ENCODE measurements around the gene THRAP3. TPM values are rescaled to one million over a fixed set of nuclear protein-coding genes. Genes with fewer than 3 reads are reported as not detected.
"Not testable (repeated sequence)": the region's sequence is repeated elsewhere in the genome, so short reads cannot be mapped to it uniquely, and the experiment has no call there.

The THRAP3 gene
- total RNA-seq, 1 donor from 2014 or later, result 81.1 TPM

DNA sequence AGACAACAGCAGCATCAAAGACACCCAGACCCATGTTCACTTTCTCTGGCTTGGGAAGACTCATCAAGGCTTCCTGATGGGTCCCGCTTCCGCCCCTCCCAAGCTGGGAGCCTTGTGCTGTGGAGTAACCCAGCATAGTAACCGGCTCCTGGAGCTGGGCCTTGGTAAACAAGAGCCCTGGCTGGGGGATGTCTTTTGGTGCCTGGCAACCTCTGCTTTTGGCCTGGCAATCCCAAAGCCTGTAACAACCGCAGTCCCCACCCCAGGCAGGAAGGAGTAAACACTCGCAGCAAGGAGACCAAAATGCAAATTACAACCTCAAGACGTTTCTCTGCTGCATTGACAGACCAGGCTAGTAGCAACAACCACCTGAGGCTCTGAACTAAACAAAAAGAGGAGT is 16.9 kb upstream of the THRAP3 start:
- no peak for DNase-seq (ENCODE audit: low spot score)

DNA sequence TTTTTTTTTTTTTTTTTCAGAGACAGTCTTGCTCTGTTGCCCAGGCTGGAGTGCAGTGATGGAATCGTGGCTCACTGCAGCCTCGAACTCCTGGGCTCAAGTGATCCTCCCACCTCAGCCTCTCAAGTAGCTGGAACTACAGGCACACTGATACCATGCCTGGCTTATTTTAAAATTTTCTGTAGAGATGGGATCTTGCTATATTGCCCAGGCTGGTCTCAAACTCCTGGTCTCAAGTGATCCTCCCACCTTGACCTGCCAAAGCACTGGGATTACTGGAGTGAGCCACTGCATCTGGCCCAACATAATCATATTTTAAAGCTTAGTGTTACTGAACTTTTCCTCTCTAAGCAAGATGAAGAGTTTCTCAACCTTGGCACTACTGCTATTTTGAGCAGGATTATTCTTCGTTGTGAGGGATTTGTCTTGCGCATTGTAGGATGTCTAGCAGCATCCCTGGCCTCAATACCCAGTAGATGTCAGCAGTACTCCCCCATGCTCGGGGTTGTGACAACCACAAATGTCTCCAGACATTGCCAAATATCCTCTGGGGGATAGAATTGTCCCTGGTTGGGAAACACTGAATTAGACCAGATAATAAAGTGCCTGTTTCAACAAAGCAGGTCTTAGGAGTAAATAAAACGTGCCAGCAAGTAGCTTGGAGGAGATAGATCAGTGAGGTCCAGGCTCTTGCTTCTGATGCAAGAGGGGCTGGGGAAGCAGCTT is 15.1 kb upstream of the THRAP3 start:
- no peak for DNase-seq (ENCODE audit: low spot score)

DNA sequence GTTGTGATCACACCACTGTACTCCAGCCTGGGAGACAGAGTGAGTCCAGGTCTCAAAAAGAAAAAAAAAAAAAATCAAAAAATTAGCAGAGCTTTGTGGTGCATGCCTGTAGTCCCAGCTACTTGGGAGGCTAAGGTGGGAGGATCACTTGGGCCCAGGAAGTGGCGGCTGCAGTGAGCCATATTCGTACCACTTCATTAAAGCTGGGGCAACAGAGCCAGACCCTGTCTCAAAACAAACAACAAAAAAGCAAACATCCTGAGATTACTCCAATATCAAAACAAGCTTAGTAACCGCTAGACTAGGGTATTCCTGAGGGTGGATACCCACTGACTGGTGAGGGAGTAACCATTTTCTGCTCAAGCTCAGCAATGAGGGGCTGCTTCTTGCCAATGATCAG is 12.9 kb upstream of the THRAP3 start:
- DNase-seq (ENCODE audit: low spot score), result no peak

GRCh38 chr1:36211841-36212240 is 12.4 kb upstream of the THRAP3 start:
- no peak for DNase-seq (ENCODE audit: low spot score)

DNA sequence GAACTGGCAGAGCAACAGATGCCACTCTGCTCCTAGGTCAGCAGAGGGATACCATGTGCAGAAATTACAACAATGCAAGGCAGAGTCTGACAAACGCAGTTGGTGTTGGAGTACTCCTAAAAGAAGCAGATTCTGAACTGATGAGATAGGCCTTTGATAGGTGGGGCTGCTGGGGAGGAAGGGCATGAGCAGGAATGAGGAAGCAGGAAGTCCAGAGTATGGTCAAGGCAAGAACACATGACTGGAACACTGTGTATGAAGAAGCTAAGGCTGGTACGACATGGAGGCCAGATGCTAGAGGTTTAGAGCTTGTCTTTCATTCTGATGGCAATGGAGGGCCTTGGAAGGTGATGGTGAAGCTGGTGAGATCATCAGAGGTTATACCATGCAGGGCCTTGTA is 11.5 kb upstream of the THRAP3 start:
- no peak for DNase-seq (ENCODE audit: low spot score)

DNA sequence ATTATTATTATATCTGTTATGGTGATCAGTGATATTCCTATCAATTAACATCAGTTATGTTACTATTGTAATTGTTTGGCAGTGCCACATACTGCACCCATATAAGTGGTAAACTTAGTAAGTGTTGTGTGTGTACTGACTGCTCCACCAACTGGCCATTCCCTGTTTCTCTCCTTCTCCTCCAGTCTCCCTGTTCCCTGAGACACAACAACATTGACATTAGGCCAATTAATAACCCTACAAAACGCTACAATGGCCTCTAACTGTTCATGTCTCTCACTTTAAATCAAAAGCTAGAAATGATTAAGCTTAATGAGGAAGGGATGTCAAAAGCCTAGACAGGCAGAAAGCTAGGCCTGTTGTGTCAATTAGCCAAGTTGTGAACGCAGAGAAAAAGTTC is 6.6 kb upstream of the THRAP3 start:
- DNase-seq (ENCODE audit: low spot score), result no peak

- DNase-seq (ENCODE audit: low spot score), result not testable (repeated sequence)
Observed at GRCh38 chr1:36221901-36222300, 2.3 kb upstream of the THRAP3 start.

DNA sequence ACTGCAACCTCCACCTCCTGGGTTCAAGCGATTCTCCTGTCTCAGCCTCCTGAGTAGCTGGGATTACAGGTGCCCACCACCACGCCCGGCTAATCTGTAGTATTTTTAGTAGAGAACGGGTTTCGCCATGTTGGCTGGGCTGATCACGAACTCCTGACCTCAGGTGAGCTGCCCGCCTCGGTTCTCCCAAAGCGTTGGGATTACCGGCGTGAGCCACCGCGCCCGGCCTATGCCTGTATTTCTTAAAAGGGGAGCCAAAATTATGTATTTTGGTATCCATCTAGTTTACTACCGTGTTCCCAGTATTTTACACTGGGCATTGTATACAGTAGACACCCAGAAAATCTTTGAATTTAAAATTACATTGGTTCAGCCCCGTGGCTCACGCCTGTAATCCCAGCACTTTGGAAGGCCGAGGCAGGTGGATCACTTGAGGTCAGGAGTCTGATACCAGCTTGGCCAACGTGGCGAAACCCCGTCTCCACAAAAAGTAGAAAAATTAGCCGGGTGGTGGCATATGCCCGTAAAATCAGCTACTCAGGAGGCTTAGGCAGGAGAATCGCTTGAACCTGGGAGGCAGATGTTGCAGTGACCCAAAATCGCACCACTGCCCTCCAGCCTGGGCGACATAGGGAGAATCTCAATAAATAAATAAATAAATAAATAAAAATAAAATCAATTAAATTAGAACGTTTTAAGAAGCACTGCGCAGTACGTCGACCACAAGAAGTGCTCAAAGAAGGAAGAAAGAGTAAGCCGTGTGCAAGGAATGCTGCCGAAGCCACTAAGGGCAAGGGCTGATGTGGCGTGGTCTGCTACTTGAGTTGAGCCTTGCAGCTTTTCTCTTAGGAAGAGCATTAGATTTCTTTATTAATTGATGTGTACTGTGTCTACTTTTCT is 1.5 kb upstream of the THRAP3 start:
- no peak for DNase-seq (ENCODE audit: low spot score)

- no peak for DNase-seq (ENCODE audit: low spot score)
Observed at GRCh38 chr1:36223381-36223995, 755 bp upstream of the THRAP3 start.

DNA sequence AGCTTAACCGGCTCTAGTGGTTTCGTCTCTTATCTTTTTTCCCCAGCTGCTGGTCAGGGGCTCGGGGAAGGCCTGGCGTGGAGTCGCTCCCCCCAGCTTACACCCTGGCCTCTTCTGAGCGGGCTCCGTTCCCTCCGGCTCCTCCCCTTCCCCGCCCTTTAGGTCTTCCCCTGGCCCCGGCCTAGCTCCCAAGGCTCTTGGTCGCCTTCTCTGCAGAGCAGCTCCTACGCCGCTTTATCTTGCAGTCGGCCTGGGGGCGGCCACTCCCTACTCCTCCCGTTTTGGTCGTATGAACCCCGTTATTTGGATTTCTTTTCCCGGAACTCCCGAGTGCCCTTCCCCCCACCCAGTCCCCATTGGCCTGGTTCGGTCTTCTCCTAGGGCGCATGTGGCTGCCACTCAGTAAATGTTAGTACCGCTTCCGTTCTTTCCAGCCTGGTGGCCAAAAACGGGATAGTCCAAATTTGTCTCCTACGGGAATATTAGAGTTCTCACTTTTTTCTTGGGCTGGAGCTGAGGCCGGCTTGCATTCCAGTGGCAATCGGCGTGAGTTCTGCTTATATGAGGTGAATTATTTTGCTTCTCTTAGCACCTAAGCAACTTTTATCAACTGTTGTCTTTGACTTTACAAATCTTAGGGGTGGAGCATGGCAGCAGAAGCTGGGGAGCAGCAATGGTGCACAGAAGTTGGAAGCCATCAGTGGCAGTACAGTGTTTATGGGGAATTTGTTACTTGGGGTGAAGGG is 467 bp downstream of the THRAP3 start:
- DNase-seq (ENCODE audit: low spot score), result no peak

DNA sequence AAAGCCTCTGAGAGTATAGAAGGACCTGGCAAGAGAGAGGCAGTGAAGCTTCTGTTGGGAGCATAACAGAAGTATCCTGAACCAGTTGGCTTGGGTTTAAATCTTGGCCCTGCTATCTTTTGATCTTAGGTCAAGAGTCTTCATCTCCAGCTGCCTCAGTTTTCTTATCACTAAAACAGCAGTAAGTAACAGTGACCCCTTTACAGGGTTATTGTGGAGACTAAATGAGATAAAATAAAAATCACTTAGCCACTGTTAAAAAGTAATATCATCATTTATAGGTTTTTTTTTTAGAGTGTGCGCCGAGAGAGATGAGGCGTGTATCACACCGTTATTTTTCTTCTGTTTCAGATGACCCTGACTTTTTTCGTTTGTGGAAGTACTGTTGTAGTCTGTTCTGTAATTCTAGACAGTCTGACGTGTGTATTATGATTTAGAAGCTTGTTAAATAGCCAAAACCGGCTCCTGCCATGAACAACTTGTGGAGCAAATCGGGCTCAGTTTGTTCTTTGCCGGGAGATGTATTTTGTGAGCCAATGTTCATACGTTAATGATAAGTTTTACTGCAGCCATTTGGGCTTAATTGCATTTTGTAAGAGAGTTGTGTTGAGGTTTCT is 1.1 kb downstream of the THRAP3 start:
- no peak for DNase-seq (ENCODE audit: low spot score)

- DNase-seq (ENCODE audit: low spot score), result not testable (repeated sequence)
Observed at GRCh38 chr1:36230279-36230678, 6.0 kb downstream of the THRAP3 start.

- no peak for DNase-seq (ENCODE audit: low spot score)
Observed at GRCh38 chr1:36231191-36231590, 6.9 kb downstream of the THRAP3 start.

DNA sequence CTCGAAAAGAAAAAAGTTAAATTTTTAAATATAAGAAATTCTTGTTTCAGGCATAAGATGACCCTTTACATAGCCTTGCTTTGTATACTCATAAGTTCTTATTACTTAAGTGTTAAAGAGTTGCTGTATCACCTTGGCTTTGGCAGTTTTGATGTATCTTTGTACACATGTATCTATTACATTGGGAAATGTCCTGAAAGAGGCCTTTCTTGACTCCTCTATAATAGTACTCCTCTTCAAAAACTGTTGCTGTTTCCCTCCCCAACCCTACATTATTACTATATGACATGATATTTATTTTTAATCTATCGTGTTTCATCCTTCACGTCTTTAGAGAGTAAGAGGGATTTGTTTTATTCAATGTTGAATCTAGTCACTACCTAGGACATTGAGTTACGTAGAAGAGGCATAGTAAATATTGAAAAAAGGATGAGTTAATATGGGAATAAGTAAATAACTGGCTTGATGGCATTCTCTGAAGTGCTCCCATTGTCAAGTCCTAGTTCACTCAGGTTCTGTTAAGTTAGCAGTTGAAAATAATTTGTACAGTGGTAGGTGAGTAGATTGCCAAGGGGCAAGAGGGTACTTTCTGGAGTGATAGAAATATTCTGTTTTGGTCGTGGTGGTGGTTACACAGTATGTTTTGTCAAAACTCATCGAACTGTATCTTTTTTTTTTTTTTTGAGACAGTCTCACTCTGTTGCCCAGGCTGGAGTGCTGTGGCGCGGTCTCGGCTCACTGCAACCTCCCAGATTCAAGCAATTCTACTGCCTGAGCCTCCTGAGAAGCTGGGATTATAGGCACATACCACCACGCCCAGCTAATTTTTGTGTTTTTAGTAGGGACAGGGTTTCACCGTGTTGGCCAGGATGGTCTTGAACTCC is 8.2 kb downstream of the THRAP3 start:
- no peak for DNase-seq (ENCODE audit: low spot score)

- no peak for DNase-seq (ENCODE audit: low spot score)
Observed at GRCh38 chr1:36236302-36236701, 12.1 kb downstream of the THRAP3 start.

GRCh38 chr1:36238433-36238832 is 14.2 kb downstream of the THRAP3 start:
- no peak for DNase-seq (ENCODE audit: low spot score)

- no peak for DNase-seq (ENCODE audit: low spot score)
Observed at GRCh38 chr1:36239941-36240637, 15.8 kb downstream of the THRAP3 start.

GRCh38 chr1:36247538-36247937 is 23.3 kb downstream of the THRAP3 start:
- no peak for DNase-seq (ENCODE audit: low spot score)

- DNase-seq (ENCODE audit: low spot score), result peak; percentile 67
Observed at GRCh38 chr1:36248250-36248894, 24.1 kb downstream of the THRAP3 start.

Data from mucosa of gallbladder (tissue), 1 donor.